GM10847 (cell line): ENCODE results near the gene SPAG9.

Experiments used
- POLR2A ChIP-seq: IDR thresholded peaks from 2 replicates; pipeline ENCODE4 v1.6.1; 2011; ENCODE audit not compliant: insufficient read length; ENCODE audit errors: extremely low read depth

The SPAG9 gene

GRCh38 chr17:51147650-51148049, 27.0 kb upstream of the SPAG9 start:
- no peak for TF ChIP-seq POLR2A

DNA sequence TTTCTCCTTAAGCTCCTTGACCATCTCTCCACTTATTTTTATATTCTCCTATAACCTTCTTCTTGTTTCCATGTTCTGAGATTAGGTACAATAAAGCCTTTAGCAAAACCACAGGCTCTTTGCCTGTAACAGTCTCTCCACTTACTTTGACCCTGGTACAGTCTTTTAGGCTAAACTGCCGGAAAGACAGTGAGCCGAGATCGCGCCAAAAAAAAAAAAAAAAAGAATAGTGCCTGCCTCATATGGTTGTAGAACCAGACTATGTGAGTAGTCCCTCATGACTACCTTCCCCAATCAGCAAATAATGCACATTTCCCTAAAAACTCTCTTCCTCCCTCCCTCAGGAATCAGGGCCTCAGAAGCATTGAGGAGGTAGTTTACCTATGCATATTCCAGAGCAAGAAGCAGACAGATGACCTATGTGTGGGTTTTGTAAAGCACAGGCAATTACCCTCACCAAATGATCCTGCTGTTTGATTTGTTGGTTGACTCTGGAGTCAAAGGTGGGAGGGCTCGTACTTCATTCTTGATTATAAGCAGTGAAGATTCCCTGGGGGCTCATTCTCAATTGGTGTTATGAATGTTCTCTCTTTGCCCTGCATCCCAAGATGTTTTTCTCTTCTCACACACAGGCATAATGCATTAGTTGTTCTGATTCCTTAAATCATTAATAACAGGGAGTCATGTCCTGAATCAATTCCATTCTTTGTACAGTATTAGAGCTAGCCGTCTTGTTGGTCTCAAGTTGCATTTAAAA, 23.8 kb upstream of the SPAG9 start:
- no peak for TF ChIP-seq POLR2A

DNA sequence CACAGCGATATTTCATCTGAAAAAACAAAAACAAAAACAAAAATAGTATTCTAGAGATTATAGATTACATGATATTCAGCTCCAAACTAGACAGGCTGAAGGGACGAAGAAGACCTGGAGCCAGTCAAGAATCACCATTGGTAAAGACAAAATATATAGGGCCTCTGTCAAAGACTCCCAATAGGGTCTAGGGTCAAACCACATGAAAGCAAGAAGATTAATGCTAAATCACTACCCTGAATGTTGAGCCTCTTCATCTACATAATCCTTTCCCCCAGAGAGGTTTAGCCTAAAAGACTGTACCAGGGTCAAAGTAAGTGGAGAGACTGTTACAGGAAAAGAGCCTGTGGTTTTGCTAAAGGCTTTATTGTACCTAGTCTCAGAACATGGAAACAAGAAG, 21.9 kb upstream of the SPAG9 start:
- no peak for TF ChIP-seq POLR2A

DNA sequence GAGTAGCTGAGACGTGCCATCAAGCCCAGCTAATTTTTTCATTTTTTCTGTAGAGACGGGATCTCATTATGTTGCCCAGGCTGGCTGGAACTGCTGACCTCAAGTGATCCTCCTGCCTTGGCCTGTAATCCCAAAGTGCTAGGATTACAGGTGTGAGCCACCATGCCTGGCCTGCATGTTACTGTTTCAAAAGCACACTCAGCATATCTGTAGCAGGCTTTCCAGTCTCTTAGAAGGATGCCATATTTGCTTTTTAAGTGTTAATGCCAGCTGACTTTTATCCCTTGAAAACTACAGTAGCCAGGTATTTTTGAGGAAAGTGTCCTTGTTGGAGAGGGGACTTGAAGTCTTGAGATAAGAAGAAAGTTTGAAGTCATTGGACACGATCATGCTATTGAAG, 15.3 kb upstream of the SPAG9 start:
- TF ChIP-seq POLR2A: no peak

GRCh38 chr17:51133365-51133764, 12.7 kb upstream of the SPAG9 start:
- TF ChIP-seq POLR2A: no peak

DNA sequence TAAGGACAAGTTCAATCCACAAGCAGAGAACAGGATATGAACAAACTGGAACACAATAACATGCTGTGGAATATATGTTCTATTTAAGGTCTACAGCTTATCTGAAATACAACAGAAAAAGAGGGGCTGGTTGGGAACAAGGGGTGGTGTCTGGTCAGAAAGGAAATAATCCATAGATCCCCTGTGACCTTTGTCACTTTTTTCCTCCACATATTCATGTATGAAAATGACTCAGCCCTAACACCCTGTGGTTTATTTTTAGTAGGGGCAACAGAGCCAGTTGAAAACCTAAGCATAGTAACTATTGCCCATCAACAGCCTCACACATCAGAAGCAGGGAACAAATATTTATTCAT, 12.3 kb upstream of the SPAG9 start:
- no peak for TF ChIP-seq POLR2A

- no peak for TF ChIP-seq POLR2A
Observed at GRCh38 chr17:51128076-51128475, 7.4 kb upstream of the SPAG9 start.

- no peak for TF ChIP-seq POLR2A
Observed at GRCh38 chr17:51124640-51125503, 4.2 kb upstream of the SPAG9 start.

GRCh38 chr17:51121620-51122472, 1.2 kb upstream of the SPAG9 start:
- peak; percentile 41 for TF ChIP-seq POLR2A

- no peak for TF ChIP-seq POLR2A
Observed at GRCh38 chr17:51120357-51120738, 320 bp downstream of the SPAG9 start.

DNA sequence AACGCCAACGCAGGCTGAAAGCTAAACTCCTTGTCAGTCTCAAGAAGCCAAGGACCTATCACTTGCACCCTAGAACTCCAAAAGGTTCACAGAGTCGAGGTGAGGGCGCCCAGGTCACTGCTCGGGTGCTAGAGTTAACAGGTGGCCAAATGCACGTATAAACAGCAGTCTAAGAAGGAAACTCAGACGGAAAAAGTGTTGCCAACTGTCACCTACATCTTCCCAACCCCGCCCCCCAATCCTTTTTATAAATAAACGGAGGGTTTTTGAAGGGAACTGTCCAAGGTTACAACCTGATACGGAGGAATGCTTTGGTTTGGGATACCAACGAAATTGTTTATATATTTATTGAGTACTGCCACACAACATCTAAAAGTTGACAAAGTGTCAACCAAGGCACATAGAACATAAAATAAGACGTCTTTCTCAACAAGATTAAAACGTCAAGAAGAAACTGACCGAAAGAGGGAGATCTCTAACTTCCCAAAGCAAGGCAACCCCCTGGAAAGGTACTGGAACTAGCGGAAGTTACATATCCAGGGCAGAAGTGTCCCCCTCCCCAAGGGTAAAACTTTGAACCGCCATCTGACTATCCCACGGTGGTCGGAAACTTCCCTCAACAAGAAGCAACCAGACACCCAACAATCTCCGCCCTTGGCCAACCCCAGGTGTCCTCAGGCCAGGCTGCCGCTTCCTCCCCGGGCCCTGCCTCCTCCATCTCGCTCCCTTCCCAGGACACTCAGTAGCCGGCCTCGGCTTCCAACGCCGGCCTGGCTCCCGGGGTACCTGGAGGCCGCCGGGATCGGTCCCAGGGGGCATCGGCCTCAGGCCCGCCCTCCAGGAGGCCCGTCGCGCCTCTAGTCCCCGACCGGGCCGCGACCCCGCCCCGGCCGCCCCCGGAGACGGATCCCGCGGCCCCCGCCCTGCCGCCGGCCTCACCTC, 982 bp downstream of the SPAG9 start:
- no peak for TF ChIP-seq POLR2A

DNA sequence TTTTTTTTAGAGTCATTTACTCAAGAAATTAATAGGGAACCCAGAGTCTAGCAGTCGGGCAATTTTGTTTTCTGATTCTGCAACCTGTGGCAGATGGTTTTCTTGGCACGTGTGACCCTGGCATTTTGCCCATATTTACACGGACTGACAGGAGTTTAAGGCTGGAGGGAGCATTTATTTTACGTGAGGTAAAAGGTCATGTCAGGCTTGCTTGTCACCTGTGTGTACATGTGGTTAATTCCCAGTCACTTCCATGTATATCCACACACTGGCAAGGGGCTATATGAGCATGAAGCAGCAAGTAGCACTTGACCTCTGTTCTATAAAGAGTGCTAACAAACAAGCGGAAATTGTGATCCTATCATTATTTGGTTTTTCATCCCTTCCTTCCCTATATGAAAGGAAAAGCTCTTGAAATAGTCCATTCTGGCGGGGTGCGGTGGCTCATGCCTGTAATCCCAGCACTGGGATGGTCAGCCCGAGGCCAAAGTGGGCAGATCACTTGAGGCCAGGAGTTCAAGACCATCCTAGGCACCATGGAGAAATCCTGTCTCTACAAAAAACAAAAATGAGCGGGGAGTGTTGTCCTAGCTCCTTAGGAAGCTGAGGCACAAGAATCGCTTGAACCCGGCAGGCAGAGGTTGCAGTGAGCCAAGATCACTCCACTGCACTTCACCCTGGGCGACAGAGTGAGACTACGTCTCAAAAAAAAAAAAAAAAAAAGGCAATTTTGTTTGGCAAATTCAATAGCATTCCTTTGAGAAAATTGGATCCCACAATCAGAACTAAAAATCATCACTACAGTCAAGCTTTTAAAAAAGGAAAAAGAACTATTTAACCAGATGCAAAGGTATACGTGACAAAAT, 2.1 kb downstream of the SPAG9 start:
- TF ChIP-seq POLR2A: no peak

DNA sequence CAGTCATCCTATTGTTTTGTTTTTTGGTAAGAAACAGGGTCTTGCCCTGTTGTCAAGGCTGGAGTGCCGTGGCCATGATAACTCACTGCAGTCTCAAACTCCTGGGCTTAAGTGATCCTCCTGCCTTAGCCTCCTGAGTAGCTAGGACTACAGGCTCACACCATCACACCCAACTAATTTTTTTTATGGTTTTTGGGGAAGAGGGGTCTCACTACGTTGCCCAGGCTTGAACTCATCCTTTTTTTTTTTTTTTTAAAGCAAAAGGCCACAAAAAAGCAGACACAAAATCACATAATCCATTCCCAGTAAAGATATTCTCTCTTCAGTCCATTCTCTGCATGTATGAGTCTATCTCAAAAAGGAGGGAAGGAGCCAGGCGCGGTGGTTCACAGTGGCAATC, 5.5 kb downstream of the SPAG9 start:
- no peak for TF ChIP-seq POLR2A

GRCh38 chr17:51107778-51108177, 12.9 kb downstream of the SPAG9 start:
- no peak for TF ChIP-seq POLR2A
